ENCODE measurements around the gene GPA33.

GRCh38 chr1:167109125-167109524, 18.9 kb upstream of the GPA33 start:
- TF ChIP-seq SIN3A (IDR thresholded peaks at IDR 0.05; ENCODE audit: borderline replicate concordance, low read depth, low read length), result no peak
- no peak for TF ChIP-seq TEAD4 (IDR thresholded peaks at IDR 0.05; ENCODE audit: borderline replicate concordance, insufficient read depth)
- no peak for TF ChIP-seq REST (IDR thresholded peaks at IDR 0.05; ENCODE audit: low read depth, low read length)
- TF ChIP-seq CTCF (IDR thresholded peaks at IDR 0.05), result no peak
- no peak for TF ChIP-seq USF1 (IDR thresholded peaks at IDR 0.05; ENCODE audit: borderline replicate concordance, low read depth)

Data from SK-N-SH (cell line).